Ureter (tissue), 1 donor: ENCODE measurements around the gene OR52E8. TPM values are rescaled to one million over a fixed set of nuclear protein-coding genes. Genes with fewer than 3 reads are reported as not detected.

Experiments
- DNase-seq: peaks from one replicate; pipeline ENCODE4 v3.0.0-alpha.2; 2020; ENCODE audit warnings: low spot score
- total RNA-seq: library from RNA; stranded (reverse); gene quantifications from one replicate; pipeline ENCODE4 v1.2.4, GENCODE V29; 2023
- donor health status: DM: yes; HTN: yes; CAD: no.

OR52E8 gene
- total RNA-seq, 1 donor from 2014 or later, result not detected

DNA sequence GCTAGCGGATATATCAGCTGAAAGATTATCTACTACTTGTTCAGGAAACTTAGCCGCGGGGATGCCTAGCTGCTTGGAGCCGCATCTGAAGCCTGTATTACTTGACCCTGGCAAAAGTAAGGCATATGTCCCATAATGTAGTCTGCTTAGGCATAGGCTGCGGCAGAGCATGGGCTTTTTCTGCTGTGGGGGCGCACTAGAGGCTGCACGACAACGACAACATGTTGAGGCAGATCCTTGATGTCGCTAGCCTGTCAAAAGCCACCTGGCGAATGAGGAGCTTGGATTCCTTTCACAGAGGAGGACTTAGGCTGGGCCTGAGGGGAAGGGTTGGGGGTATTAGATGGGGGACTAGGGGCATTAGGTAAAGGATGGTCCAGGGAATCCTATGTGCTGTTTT lies 49.9 kb downstream of the OR52E8 start:
- DNase-seq, result no peak

Other genes with a start within 250 kb of the OR52E8 start
- gene TRIM34, start 232.7 kb downstream of the OR52E8 start, total RNA-seq, result 9.1 TPM
- gene TRIM5, start 172.6 kb downstream of the OR52E8 start, total RNA-seq, result 34.5 TPM
- gene TRIM22, start 167.9 kb downstream of the OR52E8 start, total RNA-seq, result 86.6 TPM
- 0.26 TPM for gene OR56B1, start 121.2 kb downstream of the OR52E8 start, total RNA-seq
- 0.75 TPM for gene OR52N4, start 103.4 kb downstream of the OR52E8 start, total RNA-seq
- gene OR52N5, start 74.3 kb downstream of the OR52E8 start, total RNA-seq, result not detected
- 0.26 TPM for gene OR52N1, start 66.4 kb downstream of the OR52E8 start, total RNA-seq
- gene OR52N2, start 48.8 kb downstream of the OR52E8 start, total RNA-seq, result not detected
- gene OR52E6, start 15.8 kb downstream of the OR52E8 start, total RNA-seq, result not detected
- not detected for gene OR52E4, start 22.9 kb upstream of the OR52E8 start, total RNA-seq
- gene OR52E5, start 35.5 kb upstream of the OR52E8 start, total RNA-seq, result not detected
- gene OR56A3, start 84.6 kb upstream of the OR52E8 start, total RNA-seq, result not detected
- not detected for gene OR56A5, start 110.8 kb upstream of the OR52E8 start, total RNA-seq
- gene OR52L1, start 129.3 kb upstream of the OR52E8 start, total RNA-seq, result not detected
- gene OR56A4, start 149.3 kb upstream of the OR52E8 start, total RNA-seq, result 0.10 TPM
- gene OR56A1, start 173.1 kb upstream of the OR52E8 start, total RNA-seq, result 0.05 TPM
- not detected for gene OR56B4, start 250.0 kb upstream of the OR52E8 start, total RNA-seq